ENCODE data around the gene INAFM1. TPM values are rescaled to one million over a fixed set of nuclear protein-coding genes. Genes with fewer than 3 reads are reported as not detected.

Gene INAFM1
- total and polyA plus RNA-seq, 2 donors (not counting 1 experiment from before 2014, with no cell fraction given) = 6.6 to 13.6 TPM

DNA sequence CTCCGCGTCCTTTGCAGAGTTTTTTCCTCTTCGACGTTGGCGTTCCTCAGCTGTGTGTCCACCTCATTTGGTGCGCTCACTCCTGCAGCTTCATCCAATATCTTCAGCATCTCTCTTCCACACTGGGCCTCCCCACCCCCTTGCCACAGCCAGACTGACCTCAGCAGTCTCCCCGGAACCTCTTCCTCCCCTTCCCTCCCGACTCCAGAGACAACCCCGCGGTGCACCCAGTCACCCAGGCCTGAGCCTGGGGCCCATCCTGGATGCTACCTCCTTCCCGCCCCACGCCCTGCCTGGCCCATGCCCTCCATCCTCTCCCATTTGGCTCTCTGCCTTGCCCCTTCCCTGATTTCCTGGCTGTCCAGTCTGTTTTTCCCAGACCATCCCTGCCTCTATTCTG, 49.2 kb downstream of the INAFM1 start:
- Histone ChIP-seq H3K4me3 (ENCODE audit: control extremely low read depth in 1 of 5, extremely low read depth in 1 of 5, insufficient read depth in 1 of 5, low read depth in 2 of 5, low read length in 4 of 5) (no peak overlapping the region), H3K4me1 (ENCODE audit: control insufficient read depth in 2 of 2, insufficient read depth in 2 of 2, low read length in 2 of 2) (peaks cover 0 to 4% of the 10 kb centered on the region in 2 donors), H3K27me3 (replicated peaks in 1 of 4; ENCODE audit: control extremely low read depth in 1 of 4, control insufficient read depth in 3 of 4, insufficient read depth in 4 of 4, low read length in 3 of 4) (peaks cover 0 to 6% (median 2%) of the 10 kb centered on the region in 4 experiments), H3K27ac (ENCODE audit: low read length in 2 of 2) (no peak overlapping the region), H3K9me3 (ENCODE audit: control extremely low read depth in 1 of 3, control insufficient read depth in 2 of 3, insufficient read depth in 1 of 3, low read length in 2 of 3) (peaks cover 0 to 6% (median 0%) of the 10 kb centered on the region in 3 donors), H3K79me2 (ENCODE audit: control insufficient read depth, insufficient read depth, low read length) (no peaks in the 10 kb centered on the region), H3K9ac (ENCODE audit: low read length) (no peak overlapping the region), H3K36me3 (replicated peaks in 1 of 2; ENCODE audit: control extremely low read depth in 1 of 2, control insufficient read depth in 1 of 2, extremely low read depth in 1 of 2, insufficient read depth in 2 of 2, low read length in 1 of 2) (no peaks in the 10 kb centered on the region), H3K4me2 (replicated peaks; ENCODE audit: low read depth, low read length, poor library complexity, severe bottlenecking) (no peak overlapping the region), H2AFZ (ENCODE audit: insufficient read depth, low read depth, low read length, poor library complexity, severe bottlenecking) (no peak overlapping the region), H4K20me1 (ENCODE audit: control insufficient read depth, insufficient read depth, low read length, poor library complexity, severe bottlenecking) (no peaks in the 10 kb centered on the region)
- DNase-seq (no peak), ATAC-seq (ENCODE audit: low read depth) (no peak)
- WGBS (ENCODE audit: insufficient coverage) = 95% methylated on average over 12 of the region's 12 CpGs
- Mint-ChIP-seq H3K4me1 (no peaks in the 10 kb centered on the region), H3K27me3 (peaks cover 22% of the 10 kb centered on the region), H3K9me3 (ENCODE audit: insufficient read depth) (no peaks in the 10 kb centered on the region), H3K4me3 (no peak overlapping the region), H3K27ac (no peak overlapping the region)
- no peak for TF ChIP-seq EZH2 (IDR thresholded peaks at IDR 0.05; ENCODE audit: borderline replicate concordance, insufficient read depth, low read depth, low read length, poor library complexity, severe bottlenecking)
- TF ChIP-seq, protein P1, sequence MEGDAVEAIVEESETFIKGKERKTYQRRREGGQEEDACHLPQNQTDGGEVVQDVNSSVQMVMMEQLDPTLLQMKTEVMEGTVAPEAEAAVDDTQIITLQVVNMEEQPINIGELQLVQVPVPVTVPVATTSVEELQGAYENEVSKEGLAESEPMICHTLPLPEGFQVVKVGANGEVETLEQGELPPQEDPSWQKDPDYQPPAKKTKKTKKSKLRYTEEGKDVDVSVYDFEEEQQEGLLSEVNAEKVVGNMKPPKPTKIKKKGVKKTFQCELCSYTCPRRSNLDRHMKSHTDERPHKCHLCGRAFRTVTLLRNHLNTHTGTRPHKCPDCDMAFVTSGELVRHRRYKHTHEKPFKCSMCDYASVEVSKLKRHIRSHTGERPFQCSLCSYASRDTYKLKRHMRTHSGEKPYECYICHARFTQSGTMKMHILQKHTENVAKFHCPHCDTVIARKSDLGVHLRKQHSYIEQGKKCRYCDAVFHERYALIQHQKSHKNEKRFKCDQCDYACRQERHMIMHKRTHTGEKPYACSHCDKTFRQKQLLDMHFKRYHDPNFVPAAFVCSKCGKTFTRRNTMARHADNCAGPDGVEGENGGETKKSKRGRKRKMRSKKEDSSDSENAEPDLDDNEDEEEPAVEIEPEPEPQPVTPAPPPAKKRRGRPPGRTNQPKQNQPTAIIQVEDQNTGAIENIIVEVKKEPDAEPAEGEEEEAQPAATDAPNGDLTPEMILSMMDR (IDR thresholded peaks at IDR 0.05) = no peak
- POLR2A ChIA-PET = no interaction called here
- CTCF ChIA-PET = no interaction called here
- intact Hi-C loops (cut with micrococcal nuclease) = no loop called here

DNA sequence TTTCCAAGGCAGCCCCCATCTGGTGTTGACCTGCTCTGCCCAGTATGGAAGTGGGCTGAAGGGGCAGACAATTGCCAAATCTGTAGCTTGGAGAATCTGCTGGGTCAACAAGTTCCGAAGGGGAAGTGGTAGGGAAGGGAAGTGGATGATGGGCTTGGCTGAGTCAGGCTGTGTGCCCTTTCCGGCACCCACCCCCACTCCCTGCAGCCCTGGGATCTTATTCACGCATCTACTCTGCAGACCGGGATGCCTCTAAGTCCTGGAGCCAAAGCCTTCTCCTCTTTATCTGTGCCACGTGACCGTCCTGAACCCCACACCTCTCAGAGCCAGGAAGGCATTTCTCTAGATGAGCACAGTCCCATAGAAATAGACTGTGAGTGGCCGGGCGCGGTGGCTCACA, 49.8 kb downstream of the INAFM1 start:
- Mint-ChIP-seq H3K9me3 (ENCODE audit: insufficient read depth) (no peaks in the 10 kb centered on the region), H3K27me3 (peaks cover 22% of the 10 kb centered on the region), H3K4me1 (no peaks in the 10 kb centered on the region), H3K27ac (no peak overlapping the region), H3K4me3 (no peak overlapping the region)
- Histone ChIP-seq H3K36me3 (replicated peaks in 1 of 2; ENCODE audit: control extremely low read depth in 1 of 2, control insufficient read depth in 1 of 2, extremely low read depth in 1 of 2, insufficient read depth in 2 of 2, low read length in 1 of 2) (no peaks in the 10 kb centered on the region), H3K4me1 (ENCODE audit: control insufficient read depth in 2 of 2, insufficient read depth in 2 of 2, low read length in 2 of 2) (peaks cover 0 to 4% of the 10 kb centered on the region in 2 donors), H2AFZ (ENCODE audit: insufficient read depth, low read depth, low read length, poor library complexity, severe bottlenecking) (no peak overlapping the region), H3K4me3 (ENCODE audit: control extremely low read depth in 1 of 5, extremely low read depth in 1 of 5, insufficient read depth in 1 of 5, low read depth in 2 of 5, low read length in 4 of 5) (no peak overlapping the region), H3K9ac (ENCODE audit: low read length) (no peak overlapping the region), H3K9me3 (ENCODE audit: control extremely low read depth in 1 of 3, control insufficient read depth in 2 of 3, insufficient read depth in 1 of 3, low read length in 2 of 3) (peaks cover 0 to 6% (median 0%) of the 10 kb centered on the region in 3 donors), H3K79me2 (ENCODE audit: control insufficient read depth, insufficient read depth, low read length) (no peaks in the 10 kb centered on the region), H3K27ac (ENCODE audit: low read length in 2 of 2) (no peak overlapping the region), H4K20me1 (ENCODE audit: control insufficient read depth, insufficient read depth, low read length, poor library complexity, severe bottlenecking) (no peaks in the 10 kb centered on the region), H3K27me3 (replicated peaks in 1 of 4; ENCODE audit: control extremely low read depth in 1 of 4, control insufficient read depth in 3 of 4, insufficient read depth in 4 of 4, low read length in 3 of 4) (peaks cover 0 to 4% (median 2%) of the 10 kb centered on the region in 4 experiments), H3K4me2 (replicated peaks; ENCODE audit: low read depth, low read length, poor library complexity, severe bottlenecking) (no peak overlapping the region)
- intact Hi-C loops (cut with micrococcal nuclease) = no loop called here
- CTCF ChIA-PET = no interaction called here
- TF ChIP-seq EZH2 (IDR thresholded peaks at IDR 0.05; ENCODE audit: borderline replicate concordance, insufficient read depth, low read depth, low read length, poor library complexity, severe bottlenecking) = no peak
- TF ChIP-seq, protein P1 (IDR thresholded peaks at IDR 0.05) = no peak
- WGBS (ENCODE audit: insufficient coverage) = 12% methylated on average over 4 of the region's 9 CpGs
- no peak for ATAC-seq (ENCODE audit: low read depth)
- POLR2A ChIA-PET = no interaction called here
- no peak for DNase-seq

Small RNAs within 50 kb of the gene (small RNA-seq; reads per million reads assigned to genes)
- not detected for gene MIR3190 (ENCODE audit: insufficient read length, low read depth, low replicate concordance)

Other genes with a start within 250 kb of the INAFM1 start
- 24.4 and 24.9 TPM in 2 replicates for gene TMEM160, start 226.3 kb upstream of the INAFM1 start, total RNA-seq
- 30.8 and 45.2 TPM in 2 replicates for gene TMEM160, start 226.3 kb upstream of the INAFM1 start, polyA plus RNA-seq
- gene ZC3H4, start 161.1 kb upstream of the INAFM1 start, total RNA-seq = 66.9 and 73.7 TPM in 2 replicates
- gene ZC3H4, start 161.1 kb upstream of the INAFM1 start, polyA plus RNA-seq = 12.7 and 15.4 TPM in 2 replicates
- 41.0 and 45.1 TPM in 2 replicates for gene SAE1, start 144.1 kb upstream of the INAFM1 start, total RNA-seq
- 26.0 and 26.5 TPM in 2 replicates for gene SAE1, start 144.1 kb upstream of the INAFM1 start, polyA plus RNA-seq
- 10.2 and 11.0 TPM in 2 replicates for gene BBC3, start 43.7 kb upstream of the INAFM1 start, total RNA-seq
- 17.8 and 29.0 TPM in 2 replicates for gene BBC3, start 43.7 kb upstream of the INAFM1 start, polyA plus RNA-seq
- gene CCDC9, start 18.4 kb upstream of the INAFM1 start, total RNA-seq = 52.5 and 54.7 TPM in 2 replicates
- gene CCDC9, start 18.4 kb upstream of the INAFM1 start, polyA plus RNA-seq = 12.3 and 39.4 TPM in 2 replicates
- 1.9 and 4.9 TPM in 2 replicates for gene C5AR1, start 35.0 kb downstream of the INAFM1 start, total RNA-seq
- gene C5AR1, start 35.0 kb downstream of the INAFM1 start, polyA plus RNA-seq = 3.1 and 4.1 TPM in 2 replicates
- 0.25 and 0.58 TPM in 2 replicates for gene C5AR2, start 57.3 kb downstream of the INAFM1 start, total RNA-seq
- 1.2 and 1.5 TPM in 2 replicates for gene C5AR2, start 57.3 kb downstream of the INAFM1 start, polyA plus RNA-seq
- 24.3 and 25.1 TPM in 2 replicates for gene DHX34, start 74.4 kb downstream of the INAFM1 start, total RNA-seq
- 25.6 and 31.3 TPM in 2 replicates for gene DHX34, start 74.4 kb downstream of the INAFM1 start, polyA plus RNA-seq
- not detected in 2 replicates for gene MEIS3, start 144.6 kb downstream of the INAFM1 start, total RNA-seq
- gene MEIS3, start 144.6 kb downstream of the INAFM1 start, polyA plus RNA-seq = not detected in 2 replicates
- gene SLC8A2, start 197.0 kb downstream of the INAFM1 start, total RNA-seq = not detected in 2 replicates
- 0.07 TPM in 1 of 2 replicates, not detected in the other for gene SLC8A2, start 197.0 kb downstream of the INAFM1 start, polyA plus RNA-seq
- 8.1 and 11.7 TPM in 2 replicates for gene KPTN, start 209.3 kb downstream of the INAFM1 start, total RNA-seq
- 11.4 TPM in 2 replicates for gene KPTN, start 209.3 kb downstream of the INAFM1 start, polyA plus RNA-seq
- 65.8 and 66.8 TPM in 2 replicates for gene NAPA, start 240.2 kb downstream of the INAFM1 start, total RNA-seq
- 78.5 and 86.5 TPM in 2 replicates for gene NAPA, start 240.2 kb downstream of the INAFM1 start, polyA plus RNA-seq

Measured in B cell (primary cell).